Endothelial cell (in vitro differentiated cells): ENCODE results near the gene PARD3B. TPM values are rescaled to one million over a fixed set of nuclear protein-coding genes. Genes with fewer than 3 reads are reported as not detected.

ENCODE experiments used
- DNase-seq: peaks from one replicate; pipeline ENCODE4 v3.0.0; 2021; ENCODE audit warnings: low spot score
- H3K27ac Mint-ChIP-seq: one replicate; pipeline ENCODE4 v1.8.0; 2021; ENCODE audit warnings: mixed read lengths, inconsistent platforms; ENCODE audit not compliant: unreplicated experiment
- H3K27me3 Mint-ChIP-seq: one replicate; pipeline ENCODE4 v1.8.0; 2021; ENCODE audit warnings: mild to moderate bottlenecking, moderate library complexity, mixed read lengths, inconsistent platforms; ENCODE audit not compliant: unreplicated experiment
- H3K36me3 Mint-ChIP-seq: one replicate; pipeline ENCODE4 v1.8.0; 2021; ENCODE audit warnings: mild to moderate bottlenecking, low read depth, mixed read lengths, inconsistent platforms; ENCODE audit not compliant: unreplicated experiment
- H3K4me1 Mint-ChIP-seq: one replicate; pipeline ENCODE4 v1.8.0; 2021; ENCODE audit warnings: mild to moderate bottlenecking, mixed read lengths, inconsistent platforms; ENCODE audit not compliant: unreplicated experiment
- H3K4me3 Mint-ChIP-seq: one replicate; pipeline ENCODE4 v1.8.0; 2021; ENCODE audit warnings: mild to moderate bottlenecking, mixed read lengths, inconsistent platforms; ENCODE audit not compliant: unreplicated experiment
- H3K9me3 Mint-ChIP-seq: one replicate; pipeline ENCODE4 v1.8.0; 2021; ENCODE audit warnings: mixed read lengths, inconsistent platforms; ENCODE audit not compliant: unreplicated experiment
- total RNA-seq: library from RNA; stranded (reverse); fragmentation: NEBNext Ultra II Directional; extraction: Animal tissue kit (Norgen Biotek cat#: 25700); gene quantifications from one replicate; pipeline ENCODE4 v1.2.1, GENCODE V29; 2021; ENCODE audit not compliant: unreplicated experiment
- TF ChIP-seq, protein P1 (sequence below): fragments of 200-600 bp; sonication (generic); IDR thresholded peaks from one replicate; pipeline ENCODE4 v1.5.0; 2021; ENCODE audit warnings: antibody characterized with exemption; ENCODE audit not compliant: unreplicated experiment

The PARD3B gene
- total RNA-seq, 1 donor from 2014 or later = 17.4 TPM

DNA sequence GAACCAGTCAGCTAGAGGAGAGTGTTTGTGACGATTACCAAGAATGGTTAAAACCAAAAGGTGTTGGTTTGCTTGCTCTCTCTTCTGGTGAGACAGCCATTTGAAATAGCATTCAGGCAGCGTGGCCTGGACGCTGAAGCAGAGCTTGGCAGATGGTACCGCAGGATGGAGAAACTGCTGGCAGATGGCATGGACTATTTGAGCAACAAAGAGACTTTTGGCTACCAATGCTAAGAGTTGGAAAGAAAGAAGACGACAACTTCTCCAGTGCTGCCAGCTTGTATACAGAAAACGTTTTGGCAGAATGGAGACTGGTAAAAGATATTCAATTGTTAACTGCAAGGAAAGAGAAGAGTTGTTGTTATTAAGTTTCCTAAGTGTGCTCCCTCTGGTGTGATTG lies 315.0 kb downstream of the PARD3B start:
- H3K4me1 Mint-ChIP-seq = peaks cover 4% of the 10 kb centered on the region
- DNase-seq = no peak
- no peaks in the 10 kb centered on the region for H3K27me3 Mint-ChIP-seq
- no peak overlapping the region for H3K27ac Mint-ChIP-seq
- TF ChIP-seq, protein P1, sequence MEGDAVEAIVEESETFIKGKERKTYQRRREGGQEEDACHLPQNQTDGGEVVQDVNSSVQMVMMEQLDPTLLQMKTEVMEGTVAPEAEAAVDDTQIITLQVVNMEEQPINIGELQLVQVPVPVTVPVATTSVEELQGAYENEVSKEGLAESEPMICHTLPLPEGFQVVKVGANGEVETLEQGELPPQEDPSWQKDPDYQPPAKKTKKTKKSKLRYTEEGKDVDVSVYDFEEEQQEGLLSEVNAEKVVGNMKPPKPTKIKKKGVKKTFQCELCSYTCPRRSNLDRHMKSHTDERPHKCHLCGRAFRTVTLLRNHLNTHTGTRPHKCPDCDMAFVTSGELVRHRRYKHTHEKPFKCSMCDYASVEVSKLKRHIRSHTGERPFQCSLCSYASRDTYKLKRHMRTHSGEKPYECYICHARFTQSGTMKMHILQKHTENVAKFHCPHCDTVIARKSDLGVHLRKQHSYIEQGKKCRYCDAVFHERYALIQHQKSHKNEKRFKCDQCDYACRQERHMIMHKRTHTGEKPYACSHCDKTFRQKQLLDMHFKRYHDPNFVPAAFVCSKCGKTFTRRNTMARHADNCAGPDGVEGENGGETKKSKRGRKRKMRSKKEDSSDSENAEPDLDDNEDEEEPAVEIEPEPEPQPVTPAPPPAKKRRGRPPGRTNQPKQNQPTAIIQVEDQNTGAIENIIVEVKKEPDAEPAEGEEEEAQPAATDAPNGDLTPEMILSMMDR = no peak
- H3K9me3 Mint-ChIP-seq = no peaks in the 10 kb centered on the region
- no peak overlapping the region for H3K4me3 Mint-ChIP-seq
- H3K36me3 Mint-ChIP-seq = no peaks in the 10 kb centered on the region

DNA sequence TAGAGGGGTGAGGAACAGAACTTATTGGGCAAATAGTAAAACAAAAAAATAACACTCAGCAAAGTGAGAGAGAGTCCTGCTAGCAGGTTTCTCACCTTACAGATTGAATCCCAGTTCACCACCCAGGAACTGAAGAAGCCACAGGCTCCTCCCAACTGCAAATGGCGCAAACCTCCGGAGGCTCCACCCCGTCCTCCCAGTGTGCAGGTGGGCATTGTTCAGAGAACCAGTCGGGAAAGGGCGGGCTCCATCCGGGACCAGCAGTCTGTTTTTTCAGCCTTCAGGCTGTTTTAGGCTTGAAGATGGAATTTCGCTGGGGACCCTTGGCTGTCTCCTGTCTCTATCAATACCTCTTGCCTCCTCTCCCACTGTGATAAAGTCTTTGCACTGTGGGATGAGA lies 317.5 kb downstream of the PARD3B start:
- TF ChIP-seq, protein P1 = no peak
- no peak overlapping the region for H3K4me3 Mint-ChIP-seq
- no peaks in the 10 kb centered on the region for H3K27me3 Mint-ChIP-seq
- H3K36me3 Mint-ChIP-seq = no peaks in the 10 kb centered on the region
- no peaks in the 10 kb centered on the region for H3K9me3 Mint-ChIP-seq
- peaks cover 4% of the 10 kb centered on the region for H3K4me1 Mint-ChIP-seq
- H3K27ac Mint-ChIP-seq = no peak overlapping the region
- DNase-seq = no peak

DNA sequence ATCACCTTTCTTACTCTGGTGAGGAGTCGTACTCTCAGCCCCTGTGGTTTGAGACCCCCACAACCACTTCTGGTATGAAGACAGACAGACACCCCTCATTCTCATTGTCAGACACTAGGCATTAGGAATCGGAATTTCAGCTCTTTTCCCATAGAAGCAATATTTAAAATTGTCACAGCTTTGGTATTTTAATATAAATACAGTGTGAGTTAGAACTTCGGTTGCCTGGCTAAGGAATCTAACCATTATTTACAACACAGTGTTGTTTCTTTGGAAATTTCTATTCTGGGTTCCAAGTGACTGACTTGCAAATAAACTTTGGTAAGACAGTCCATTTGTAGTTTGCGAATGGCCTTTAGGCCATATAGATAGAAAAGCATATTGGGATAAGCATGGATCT lies 318.1 kb downstream of the PARD3B start:
- H3K27ac Mint-ChIP-seq = no peak overlapping the region

DNA sequence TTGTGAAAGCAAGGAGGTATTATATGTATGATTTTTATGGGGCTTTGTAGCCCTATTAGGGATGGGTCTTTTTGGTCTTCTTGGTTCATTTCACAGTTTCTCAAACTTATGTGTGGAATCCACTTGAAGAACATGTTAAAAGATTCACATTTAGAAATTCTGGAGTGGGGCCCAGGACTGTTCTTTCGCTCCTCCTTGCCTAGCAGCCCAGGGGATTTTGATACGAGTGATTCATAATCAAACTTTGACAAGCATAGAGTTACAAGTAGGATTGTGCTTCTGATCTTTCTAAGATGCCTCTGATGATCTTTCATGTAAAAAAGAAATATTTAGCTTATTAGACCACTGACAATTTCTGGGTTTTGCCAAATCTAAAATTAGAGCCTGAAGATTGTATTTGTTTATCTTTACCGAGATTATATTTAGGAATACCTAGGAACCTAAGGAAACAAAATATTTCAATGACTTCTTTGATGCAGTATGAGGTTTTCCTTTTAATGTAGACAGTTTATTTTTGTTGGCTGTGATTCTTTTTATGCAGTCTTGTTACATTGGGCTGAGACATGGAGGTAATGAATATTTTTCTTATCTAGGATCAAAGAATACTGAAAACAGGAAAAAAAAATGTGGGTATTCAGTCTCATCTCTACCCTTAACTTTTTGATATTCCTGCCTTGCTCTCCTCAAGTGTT lies 324.0 kb downstream of the PARD3B start:
- H3K9me3 Mint-ChIP-seq = no peaks in the 10 kb centered on the region
- TF ChIP-seq, protein P1 = no peak
- no peak overlapping the region for H3K4me3 Mint-ChIP-seq
- no peak overlapping the region for H3K27ac Mint-ChIP-seq
- no peak for DNase-seq
- H3K4me1 Mint-ChIP-seq = peaks cover 7% of the 10 kb centered on the region
- no peaks in the 10 kb centered on the region for H3K27me3 Mint-ChIP-seq
- no peaks in the 10 kb centered on the region for H3K36me3 Mint-ChIP-seq

More for the DNA sequence above, 318.1 kb downstream of the PARD3B start:
- DNase-seq = no peak
- Mint-ChIP-seq H3K9me3 (no peaks in the 10 kb centered on the region), H3K27me3 (no peaks in the 10 kb centered on the region), H3K4me1 (peaks cover 4% of the 10 kb centered on the region), H3K36me3 (no peaks in the 10 kb centered on the region), H3K4me3 (no peak overlapping the region)
- TF ChIP-seq, protein P1 = no peak

DNA sequence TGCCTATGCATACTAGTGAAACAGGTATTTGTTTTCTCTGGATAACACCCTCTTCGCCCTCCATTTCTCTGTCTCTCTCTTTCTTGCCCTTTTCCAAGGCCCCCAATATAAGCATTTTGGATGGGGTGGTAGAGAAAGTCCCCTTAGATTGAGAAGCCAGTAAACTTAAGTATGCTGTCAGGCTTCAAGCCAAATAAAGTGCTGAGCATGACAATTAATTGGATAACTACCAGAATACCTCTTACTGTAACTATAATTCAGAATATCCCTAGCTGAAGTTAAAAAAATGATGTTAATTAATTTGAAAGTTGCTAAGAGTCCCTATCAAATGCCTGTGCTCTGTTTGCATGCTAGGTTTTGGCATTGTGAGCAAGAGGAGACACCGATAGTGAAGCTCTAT lies 324.8 kb downstream of the PARD3B start:
- H3K27me3 Mint-ChIP-seq = no peaks in the 10 kb centered on the region
- H3K4me1 Mint-ChIP-seq = peaks cover 7% of the 10 kb centered on the region
- H3K27ac Mint-ChIP-seq = no peak overlapping the region
- TF ChIP-seq, protein P1 = no peak
- no peak for DNase-seq
- no peaks in the 10 kb centered on the region for H3K36me3 Mint-ChIP-seq
- no peak overlapping the region for H3K4me3 Mint-ChIP-seq
- no peaks in the 10 kb centered on the region for H3K9me3 Mint-ChIP-seq
